NB4 (cell line): ENCODE data around the gene ATF5.
A peak's percentile ranks its signal among the peaks of the same experiment; 100 is the strongest.

Experiments
- DNase-seq: peaks from one replicate; pipeline ENCODE4 v3.0.0; 2010; ENCODE audit warnings: low read depth
- H3K4me3 ChIP-seq: one replicate; pipeline ENCODE4 v1.5.1; 2011; ENCODE audit warnings: mild to moderate bottlenecking, low read depth, low read length, moderate library complexity
- CTCF ChIP-seq: IDR thresholded peaks from one replicate; pipeline ENCODE4 v1.5.1; 2012; ENCODE audit warnings: low read depth, low read length
- MAX ChIP-seq: IDR thresholded peaks from 2 replicates; pipeline ENCODE4 v1.6.1; 2011; ENCODE audit warnings: low read depth, low read length
- MYC ChIP-seq: IDR thresholded peaks from 2 replicates; pipeline ENCODE4 v1.6.1; 2011; ENCODE audit warnings: low read depth, low read length
- POLR2A ChIP-seq: IDR thresholded peaks from 2 replicates; pipeline ENCODE4 v1.6.1; 2011; ENCODE audit warnings: mild to moderate bottlenecking; ENCODE audit not compliant: insufficient read length; ENCODE audit errors: extremely low read depth

ATF5 gene

GRCh38 chr19:49912965-49913685, 15.9 kb upstream of the ATF5 start:
- DNase-seq = no peak
- TF ChIP-seq CTCF (no peak), MAX (no peak), MYC (no peak), POLR2A (no peak)

GRCh38 chr19:49913720-49914119, 15.3 kb upstream of the ATF5 start:
- DNase-seq = no peak
- TF ChIP-seq MYC (no peak), POLR2A (no peak), CTCF (no peak), MAX (no peak)

More at GRCh38 chr19:49912965-49913685, 15.9 kb upstream of the ATF5 start:
- no peak overlapping the region for H3K4me3 ChIP-seq

GRCh38 chr19:49915271-49915670, 13.7 kb upstream of the ATF5 start:
- no peak overlapping the region for H3K4me3 ChIP-seq
- DNase-seq = no peak
- TF ChIP-seq MAX (no peak), POLR2A (no peak), CTCF (peak; percentile 16), MYC (no peak)

More at GRCh38 chr19:49913720-49914119, 15.3 kb upstream of the ATF5 start:
- no peak overlapping the region for H3K4me3 ChIP-seq

DNA sequence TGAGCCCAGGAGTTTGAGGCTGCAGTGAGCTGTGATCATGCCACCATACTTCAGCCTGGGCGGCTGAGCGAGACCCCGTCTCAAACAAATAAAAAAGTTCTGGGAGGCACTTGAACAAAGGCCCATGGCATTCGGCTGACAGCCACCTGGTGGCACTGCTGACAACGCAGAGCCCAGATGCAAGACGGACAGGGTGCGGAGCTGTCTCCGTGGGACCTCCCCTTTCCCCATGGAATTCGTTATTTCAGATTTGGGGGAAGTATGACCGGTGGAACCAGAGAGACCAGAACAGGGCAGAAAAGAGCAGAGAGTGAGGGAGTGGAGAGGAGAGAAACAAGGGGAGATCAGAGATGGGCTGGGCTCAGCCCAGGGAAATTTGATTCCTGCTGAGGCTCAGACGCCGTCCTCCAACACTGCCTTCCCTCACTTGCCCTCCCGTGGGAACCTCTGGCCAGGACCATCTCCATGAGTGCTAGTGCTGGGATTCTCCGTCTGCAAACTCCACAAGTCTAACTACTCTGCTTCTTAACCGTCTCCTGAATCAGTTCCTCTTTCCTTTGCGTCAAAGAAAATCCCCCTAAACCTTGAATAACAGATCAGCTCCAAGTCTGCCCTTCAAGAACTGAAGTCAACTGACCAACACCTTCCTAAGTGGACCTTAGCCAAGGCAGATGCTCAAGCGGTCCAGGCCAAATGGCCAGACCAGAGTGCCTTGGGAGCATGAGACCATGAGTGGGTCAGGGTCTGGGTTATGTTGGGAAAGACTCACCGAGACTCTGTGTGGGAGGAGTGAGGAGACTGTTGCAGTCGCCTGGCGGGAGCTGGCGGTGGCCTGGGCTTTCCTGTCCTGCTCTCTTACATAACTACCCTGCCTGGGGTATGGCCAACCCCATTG, 11.9 kb upstream of the ATF5 start:
- H3K4me3 ChIP-seq = no peak overlapping the region
- peak; percentile 70 for DNase-seq
- TF ChIP-seq CTCF (peak; percentile 20), MYC (no peak), MAX (no peak)

- no peak overlapping the region for H3K4me3 ChIP-seq
- TF ChIP-seq MYC = no peak
- TF ChIP-seq MAX = no peak
- TF ChIP-seq CTCF = no peak
- no peak for TF ChIP-seq POLR2A
- no peak for DNase-seq
Measured at GRCh38 chr19:49918089-49918488, 10.9 kb upstream of the ATF5 start.
